ELR (cell line): Measurements from ENCODE around the gene ESRRB.

Source experiments
- DNase-seq: peaks from one replicate; pipeline ENCODE4 v3.0.0-alpha.2; 2015; ENCODE audit warnings: low read depth

The ESRRB gene

GRCh38 chr14:76407449-76408150, 31.7 kb downstream of the ESRRB start:
- no peak for DNase-seq

DNA sequence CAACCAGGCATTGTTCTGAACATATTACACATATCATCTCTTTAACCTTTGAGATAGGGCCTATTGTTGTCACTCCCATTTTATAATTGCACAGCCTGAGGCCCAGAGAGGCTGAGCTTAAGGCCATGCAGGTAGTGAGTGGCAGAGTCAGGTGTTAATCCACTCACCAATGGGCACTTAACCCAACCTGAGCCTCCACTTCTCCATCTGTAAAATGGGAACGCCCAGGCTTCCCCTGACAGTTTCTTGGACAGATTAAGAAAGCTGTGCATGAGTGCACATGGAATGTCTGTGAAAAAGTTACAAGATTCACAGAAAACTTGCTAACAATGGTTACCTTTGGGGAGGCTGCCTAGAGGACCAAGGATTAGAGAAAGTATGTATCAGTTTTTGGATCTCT, 32.9 kb downstream of the ESRRB start:
- no peak for DNase-seq

DNA sequence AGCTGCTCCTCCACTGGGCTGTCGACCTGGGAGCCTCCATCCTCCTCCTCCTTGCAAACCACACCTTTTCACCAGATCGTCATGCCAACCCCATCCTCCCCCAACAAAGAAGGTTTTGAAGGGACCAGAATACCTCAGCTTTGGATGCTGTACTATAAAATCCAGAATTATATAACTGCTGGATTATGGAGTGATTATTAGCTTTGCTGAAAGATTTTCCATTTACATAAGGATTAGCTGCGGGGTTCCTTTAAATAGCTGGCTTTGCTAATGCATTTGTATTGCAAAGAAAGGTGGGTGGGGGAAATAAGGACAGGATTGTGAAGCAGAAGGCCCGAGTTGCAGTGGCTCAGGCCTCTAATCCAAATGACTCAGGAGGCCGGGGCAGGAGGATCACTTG, 36.6 kb downstream of the ESRRB start:
- DNase-seq = no peak

GRCh38 chr14:76413106-76413961, 37.4 kb downstream of the ESRRB start:
- DNase-seq = no peak

GRCh38 chr14:76413962-76414600, 38.1 kb downstream of the ESRRB start:
- no peak for DNase-seq

DNA sequence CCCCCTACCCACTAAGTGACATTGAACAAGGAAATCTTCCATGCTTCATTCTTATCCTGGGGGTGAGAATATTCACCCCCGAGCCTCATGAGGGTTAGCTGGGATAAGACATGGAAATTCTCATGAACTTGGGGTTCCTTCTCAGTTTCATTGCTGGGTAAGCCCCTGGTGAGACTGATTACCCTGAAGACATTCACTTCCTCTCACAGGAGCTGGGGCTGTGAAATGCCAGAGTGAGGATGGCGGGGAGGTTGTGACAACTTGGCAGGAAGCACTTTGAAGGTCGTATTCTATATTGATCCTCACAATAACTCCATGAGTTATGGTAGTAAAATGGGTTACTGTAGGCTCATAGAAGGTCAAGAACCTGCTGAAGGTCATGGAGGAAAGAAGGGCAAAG, 43.5 kb downstream of the ESRRB start:
- no peak for DNase-seq

GRCh38 chr14:76420827-76421226, 44.9 kb downstream of the ESRRB start:
- DNase-seq = no peak

GRCh38 chr14:76421662-76422061, 45.7 kb downstream of the ESRRB start:
- DNase-seq = no peak

GRCh38 chr14:76422662-76423061, 46.7 kb downstream of the ESRRB start:
- DNase-seq = no peak

DNA sequence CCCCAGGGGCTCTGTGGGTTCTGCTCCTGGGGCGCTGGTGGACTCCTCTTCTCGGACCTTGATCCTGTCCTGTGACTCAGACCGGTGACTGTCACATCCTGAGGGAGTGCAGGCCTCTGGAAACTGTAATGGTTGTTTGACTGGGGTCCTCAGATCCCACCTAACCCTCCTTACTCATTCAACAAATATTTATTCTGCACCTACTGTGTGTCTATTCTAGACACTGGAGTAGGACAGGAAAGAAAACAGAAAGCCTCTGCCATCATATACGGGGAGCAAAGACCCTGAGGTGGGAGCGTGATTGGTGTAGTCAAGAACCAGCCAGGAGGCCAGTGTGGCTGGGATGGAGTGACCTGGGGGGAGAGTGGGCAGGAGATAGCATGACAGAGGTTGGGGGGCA, 47.6 kb downstream of the ESRRB start:
- DNase-seq = no peak

GRCh38 chr14:76424359-76424758, 48.4 kb downstream of the ESRRB start:
- no peak for DNase-seq

DNA sequence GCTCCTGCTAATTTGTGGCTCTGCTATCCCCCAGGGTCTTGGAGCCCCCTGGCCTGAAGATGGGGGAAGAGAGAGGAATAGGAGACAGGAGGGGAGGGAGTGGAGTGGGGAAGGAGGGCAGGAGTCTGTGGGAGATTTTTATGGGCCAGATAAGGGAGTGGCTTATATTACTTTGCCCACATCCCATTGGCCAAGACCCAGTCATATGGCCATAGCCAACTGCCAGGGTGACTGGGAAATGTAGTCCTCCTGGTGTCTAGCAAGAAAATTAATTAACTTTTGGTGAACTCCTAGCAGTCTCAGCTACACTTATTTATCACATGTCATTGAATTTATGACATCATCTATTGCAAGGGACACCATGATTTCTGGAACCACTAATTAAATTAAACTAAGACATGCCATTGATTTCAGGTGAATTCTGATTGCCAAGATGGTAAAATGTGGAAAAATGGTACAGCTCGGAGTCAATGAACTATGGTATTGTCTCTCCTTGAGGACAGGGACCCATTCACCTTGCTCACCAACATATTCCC, 50.3 kb downstream of the ESRRB start:
- DNase-seq = peak; percentile 11

- DNase-seq = no peak
Measured at GRCh38 chr14:76428611-76429010, 52.7 kb downstream of the ESRRB start.

DNA sequence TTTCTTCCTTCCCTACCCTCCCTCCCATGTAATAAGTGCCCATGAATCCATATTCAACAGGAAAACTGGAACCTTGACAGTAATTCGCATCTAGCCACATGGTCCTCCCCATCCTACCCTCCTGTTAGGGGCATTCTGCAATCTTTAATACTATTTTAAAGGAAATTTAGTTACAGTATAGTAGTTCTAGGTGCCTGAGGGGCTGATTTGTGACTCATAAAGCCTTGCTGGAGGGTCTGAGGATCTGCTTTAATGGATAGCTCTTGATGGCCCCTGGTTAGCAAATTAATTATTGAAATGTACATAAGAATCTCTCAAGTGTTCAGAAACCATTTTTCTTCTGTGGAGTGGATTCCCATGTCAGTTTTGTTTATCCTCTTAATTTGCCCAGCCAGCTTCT, 54.1 kb downstream of the ESRRB start:
- no peak for DNase-seq

GRCh38 chr14:76430475-76430980, 54.6 kb downstream of the ESRRB start:
- DNase-seq = no peak

- no peak for DNase-seq
Measured at GRCh38 chr14:76431538-76431937, 55.6 kb downstream of the ESRRB start.

DNA sequence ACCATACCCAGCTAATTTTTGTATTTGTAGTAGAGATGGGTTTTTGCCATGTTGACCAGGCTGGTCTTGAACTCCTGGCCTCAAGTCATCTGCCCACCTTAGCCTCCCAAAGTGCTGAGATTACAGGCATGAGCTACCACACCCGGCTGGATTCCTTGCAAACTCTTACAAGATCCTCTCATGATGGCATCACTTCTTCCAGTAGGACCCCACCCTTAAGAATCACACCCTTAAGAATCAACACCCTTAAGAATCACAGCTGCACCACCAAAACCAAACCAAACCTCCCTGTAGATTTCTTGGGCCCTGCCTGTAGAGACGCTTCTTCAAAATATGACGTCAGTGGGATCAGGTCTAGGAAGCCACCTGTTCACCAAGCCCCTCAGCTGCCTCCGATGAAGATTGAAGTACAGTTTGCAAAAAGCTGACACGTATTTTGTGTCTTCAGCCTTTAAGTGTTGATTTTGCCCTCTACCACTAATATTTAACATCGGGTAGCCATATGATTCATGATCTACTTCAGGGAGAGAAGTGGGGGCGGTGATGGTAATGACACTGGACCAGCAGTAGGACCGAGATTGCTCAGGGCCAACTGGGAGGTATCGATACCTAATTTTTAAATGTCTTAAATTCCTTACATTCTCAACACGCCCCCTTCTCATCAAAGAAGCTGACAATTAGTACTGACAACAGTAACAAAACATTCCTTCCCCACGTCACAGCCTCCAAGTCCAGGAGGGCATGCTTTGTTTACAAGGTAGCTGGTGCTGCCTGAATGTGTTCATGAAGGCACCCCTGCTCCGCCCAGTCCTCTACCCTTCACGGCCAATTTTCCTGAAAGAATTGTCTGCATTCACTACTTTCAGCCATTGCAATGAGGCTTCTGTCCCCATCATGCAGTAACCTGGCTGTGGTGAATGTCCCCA, 57.2 kb downstream of the ESRRB start:
- no peak for DNase-seq

DNA sequence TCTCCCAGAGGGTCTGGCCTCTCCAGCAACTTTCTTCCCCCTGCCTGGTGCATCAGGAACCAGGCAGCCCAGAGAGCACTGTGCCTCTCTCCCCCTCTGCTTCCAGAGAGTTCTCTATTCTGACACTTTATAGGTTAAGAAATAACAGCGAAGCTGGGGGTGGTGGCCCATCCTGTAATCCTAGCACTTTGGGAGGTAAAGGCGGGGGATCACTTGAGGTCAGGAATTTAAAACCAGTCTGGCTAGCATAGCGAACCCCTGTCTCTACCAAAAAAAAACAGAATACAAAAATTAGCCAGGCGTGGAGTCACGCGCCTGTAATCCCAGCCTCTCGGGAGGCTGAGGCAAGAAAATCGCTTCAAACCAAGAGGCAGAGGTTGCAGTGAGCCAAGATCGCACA, 58.3 kb downstream of the ESRRB start:
- DNase-seq = no peak

DNA sequence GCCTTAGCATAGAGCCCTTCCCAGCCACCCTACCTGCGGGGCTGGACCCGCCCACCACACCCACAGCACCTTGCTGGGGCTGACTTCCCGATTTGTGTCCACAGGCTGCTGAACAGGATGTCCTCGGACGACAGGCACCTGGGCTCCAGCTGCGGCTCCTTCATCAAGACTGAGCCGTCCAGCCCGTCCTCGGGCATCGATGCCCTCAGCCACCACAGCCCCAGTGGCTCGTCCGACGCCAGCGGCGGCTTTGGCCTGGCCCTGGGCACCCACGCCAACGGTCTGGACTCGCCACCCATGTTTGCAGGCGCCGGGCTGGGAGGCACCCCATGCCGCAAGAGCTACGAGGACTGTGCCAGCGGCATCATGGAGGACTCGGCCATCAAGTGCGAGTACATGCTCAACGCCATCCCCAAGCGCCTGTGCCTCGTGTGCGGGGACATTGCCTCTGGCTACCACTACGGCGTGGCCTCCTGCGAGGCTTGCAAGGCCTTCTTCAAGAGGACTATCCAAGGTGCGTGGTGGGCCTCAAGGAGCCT, 63.4 kb downstream of the ESRRB start:
- DNase-seq = no peak

GRCh38 chr14:76446486-76446885, 70.5 kb downstream of the ESRRB start:
- no peak for DNase-seq

DNA sequence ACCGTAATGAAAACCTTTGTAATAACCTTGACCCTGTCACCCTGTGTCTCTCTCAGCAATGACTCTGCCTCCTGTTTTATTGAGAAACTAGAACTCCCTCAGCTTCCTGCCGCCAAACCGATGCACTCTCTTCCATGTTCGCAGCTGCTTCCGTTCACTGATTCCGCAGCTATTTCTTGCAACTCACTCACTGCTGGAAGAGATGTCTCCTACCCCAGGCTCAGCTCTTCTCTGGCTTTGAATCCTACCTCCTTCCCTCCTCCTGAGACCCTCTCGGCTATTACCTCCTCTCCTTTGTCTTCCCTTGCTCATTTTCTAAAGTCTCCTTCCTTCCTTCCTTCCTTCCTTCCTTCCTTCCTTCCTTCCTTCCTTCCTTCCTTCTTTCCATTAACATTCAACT, 71.0 kb downstream of the ESRRB start:
- no peak for DNase-seq
